HG03354 (cell line): Measurements from ENCODE around the gene NOTCH1.

Experiments
- ATAC-seq: cut with Tn5 transposase; IDR thresholded peaks from one replicate; pipeline ENCODE4 v1.9.1; 2021; ENCODE audit warnings: mild to moderate bottlenecking; ENCODE audit not compliant: unreplicated experiment, poor library complexity, severe bottlenecking

Gene NOTCH1

DNA sequence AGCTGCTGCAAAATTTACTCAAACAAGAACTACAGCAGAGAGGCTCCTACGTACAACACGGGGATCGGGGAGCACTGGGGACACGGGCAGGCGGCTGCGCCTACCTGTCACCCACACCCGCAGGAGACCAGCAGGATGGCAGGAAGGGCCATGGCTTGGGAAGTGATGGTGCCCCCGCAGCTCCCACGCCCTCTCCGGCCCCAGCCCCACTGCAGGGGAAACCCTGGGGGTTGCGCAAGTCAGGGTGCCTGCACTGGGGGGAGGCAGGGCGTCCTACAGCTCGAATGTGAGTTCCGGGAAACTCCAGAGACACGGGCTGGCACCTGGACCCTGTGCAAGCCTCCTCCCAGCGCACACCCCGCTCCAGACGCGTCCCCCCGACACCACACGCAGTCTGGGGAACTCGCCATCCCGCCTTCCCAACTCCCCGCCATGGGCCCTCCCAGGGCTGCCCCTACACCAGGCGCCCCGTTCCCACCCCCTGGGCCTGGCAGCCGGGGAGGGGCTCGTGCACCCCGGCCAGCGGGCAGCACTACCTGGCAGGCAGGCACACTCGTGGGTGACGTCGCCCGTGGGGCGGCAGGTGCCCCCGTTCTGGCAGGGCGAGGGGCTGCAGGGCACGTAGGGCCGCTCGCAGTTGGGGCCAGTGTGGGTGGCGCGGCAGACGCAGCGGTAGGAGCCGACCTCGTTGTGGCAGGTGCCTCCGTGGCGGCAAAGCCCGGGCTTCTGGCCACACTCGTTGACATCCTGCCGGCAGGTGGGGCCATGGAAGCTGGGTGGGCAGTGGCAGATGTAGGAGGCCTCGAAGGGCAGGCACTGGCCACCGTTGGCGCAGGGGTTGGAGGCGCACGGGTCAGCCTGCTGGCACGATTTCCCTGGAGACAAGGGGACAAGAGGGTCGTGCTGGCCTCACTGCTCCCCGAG lies 23.3 kb downstream of the NOTCH1 start:
- ATAC-seq = no peak

DNA sequence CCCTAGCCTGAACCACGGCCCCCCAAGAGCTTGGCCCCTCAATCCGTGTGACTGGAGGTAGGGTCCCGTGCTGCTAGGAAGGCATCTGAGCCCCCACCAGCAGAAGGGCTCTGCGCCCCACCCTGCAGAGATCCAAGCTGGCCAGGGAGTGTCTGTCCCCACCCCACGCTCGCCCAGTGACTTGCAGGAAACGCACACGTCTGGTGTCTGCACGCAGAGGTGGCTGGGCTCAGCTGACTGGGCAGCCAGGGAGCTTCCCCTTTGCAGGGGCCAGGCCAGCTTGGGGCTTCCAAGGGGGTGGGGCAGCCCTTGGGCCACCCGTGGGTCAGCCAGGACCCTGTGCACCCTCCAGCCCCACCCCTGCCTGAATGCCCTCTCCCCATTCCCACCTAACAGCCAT lies 24.3 kb downstream of the NOTCH1 start:
- ATAC-seq = no peak

DNA sequence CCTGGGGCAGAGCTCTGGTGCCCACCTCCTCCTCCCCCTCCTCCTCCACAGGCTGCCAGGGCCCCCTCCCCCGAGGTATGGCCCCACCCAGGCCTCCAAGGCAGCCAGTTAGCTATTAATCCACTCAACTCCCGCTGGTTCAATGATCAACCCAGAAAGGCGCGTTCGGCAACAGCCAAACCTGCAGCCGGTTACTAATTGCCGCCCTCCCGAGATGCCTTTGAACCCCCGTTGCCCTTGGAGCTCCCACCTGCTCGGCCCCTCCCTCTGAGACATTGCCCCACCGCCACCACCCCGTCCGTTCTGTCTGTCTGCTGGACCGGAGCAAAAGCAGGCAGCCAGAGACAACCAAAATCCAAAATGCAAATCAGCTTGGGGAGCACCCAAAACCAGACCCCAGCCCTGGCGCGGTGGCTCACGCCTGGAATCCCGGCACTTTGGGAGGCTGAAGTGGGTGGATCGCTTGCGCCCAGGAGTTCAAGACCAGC lies 25.8 kb downstream of the NOTCH1 start:
- no peak for ATAC-seq

DNA sequence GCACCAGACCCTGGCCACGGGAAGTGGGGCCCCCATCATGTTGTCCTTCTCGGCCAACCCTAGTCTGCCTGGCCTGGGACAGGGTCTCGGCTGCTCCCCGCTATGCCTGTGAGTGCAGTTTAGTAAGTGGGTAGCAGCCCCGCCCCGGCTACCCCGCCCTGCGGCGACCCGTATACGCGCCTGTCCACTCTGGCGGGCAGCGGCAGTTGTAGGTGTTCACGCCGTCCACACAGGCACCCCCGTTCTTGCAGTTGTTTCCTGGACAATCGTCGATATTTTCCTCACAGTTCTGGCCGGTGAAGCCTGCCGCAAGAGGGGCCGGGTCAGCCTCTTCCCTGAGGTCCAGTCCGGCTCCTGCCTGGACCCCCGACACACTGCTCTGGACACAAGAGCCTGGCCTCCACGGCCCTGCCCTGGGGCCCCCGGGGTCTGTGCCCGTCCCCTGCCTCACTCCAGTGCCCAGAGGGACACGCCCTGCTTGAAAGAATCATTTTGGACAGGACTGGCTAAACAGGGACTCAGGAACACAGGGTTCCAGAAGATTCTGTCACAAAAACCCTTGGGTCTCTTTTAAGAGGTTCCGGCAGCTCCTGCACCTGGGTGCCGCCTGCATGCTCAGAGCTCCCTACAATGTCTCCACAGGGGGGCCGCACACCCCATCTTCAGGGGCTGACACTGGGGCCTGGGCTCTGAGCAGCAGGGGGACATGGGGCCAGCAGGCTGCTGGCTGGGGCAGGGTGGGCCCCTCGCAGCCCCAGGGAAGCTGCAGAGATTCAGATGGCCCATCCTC lies 26.4 kb downstream of the NOTCH1 start:
- no peak for ATAC-seq

DNA sequence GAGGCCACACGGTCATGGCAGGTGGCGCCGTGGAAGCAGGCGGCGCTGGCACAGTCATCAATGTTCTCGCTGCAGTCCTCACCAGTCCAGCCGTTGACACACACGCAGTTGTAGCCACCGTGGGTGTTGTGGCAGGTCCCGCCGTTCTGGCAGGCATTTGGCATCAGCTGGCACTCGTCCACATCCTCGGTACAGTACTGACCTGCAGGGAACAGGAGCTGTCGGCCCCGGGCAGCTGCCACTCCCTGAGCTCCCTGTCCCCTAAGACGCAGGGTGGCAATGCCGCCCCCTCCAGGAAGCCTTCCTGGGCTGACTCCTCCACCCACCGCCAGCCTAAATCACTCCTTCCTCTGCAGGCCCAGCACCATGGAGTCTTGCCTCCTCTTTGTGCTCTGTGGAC lies 27.2 kb downstream of the NOTCH1 start:
- no peak for ATAC-seq

DNA sequence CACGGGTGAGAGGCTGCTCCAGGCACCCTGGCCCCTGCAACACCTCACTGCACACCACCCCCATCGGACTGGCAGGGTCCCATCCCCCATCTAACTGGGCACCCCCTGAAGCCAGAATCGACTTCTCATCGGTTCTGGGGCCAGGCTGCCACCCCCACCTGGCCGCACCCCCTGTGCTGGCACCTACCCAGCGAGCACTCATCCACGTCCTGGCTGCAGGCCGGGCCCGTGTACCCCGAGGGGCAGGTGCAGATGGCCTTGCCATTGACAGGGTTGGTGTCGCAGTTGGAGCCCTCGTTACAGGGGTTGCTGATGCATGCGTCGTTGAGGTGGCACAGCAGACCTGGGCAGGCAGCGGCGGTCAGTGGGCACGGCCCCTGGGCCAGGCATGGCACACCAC lies 27.9 kb downstream of the NOTCH1 start:
- ATAC-seq = no peak

DNA sequence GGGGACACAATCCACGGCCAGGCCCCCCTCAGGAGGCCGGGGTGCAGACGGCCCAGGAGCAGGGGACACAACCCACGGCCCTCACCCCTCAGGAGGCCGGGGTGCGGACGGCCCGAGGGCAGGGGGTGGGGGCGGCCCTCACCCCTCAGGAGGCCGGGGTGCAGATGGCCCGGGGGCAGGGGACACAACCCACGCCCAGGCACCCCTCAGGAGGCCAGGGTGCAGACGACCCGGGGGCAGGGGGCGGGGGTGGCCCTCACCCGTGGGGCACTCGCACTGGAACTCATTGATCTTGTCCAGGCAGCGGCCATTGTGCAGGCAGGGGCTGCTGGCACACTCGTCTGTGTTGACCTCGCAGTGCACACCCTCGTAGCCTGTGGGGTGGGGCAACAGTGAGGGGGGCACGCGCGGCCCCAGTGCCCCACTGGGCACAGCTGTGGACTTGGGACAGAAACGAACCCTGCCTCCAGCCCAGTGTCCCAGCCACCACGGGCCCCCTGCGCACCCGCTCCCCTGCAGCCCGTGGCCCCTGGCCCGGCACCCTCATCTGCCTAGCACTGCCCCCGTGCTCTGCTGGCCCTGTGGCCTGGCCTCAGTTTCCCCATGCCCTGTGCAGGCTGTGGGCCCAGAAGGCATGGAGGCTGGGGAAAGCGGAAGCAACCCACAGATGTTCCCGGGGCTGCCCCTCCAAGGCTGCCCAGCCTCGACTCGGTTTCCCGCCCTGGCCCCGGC lies 28.7 kb downstream of the NOTCH1 start:
- no peak for ATAC-seq

DNA sequence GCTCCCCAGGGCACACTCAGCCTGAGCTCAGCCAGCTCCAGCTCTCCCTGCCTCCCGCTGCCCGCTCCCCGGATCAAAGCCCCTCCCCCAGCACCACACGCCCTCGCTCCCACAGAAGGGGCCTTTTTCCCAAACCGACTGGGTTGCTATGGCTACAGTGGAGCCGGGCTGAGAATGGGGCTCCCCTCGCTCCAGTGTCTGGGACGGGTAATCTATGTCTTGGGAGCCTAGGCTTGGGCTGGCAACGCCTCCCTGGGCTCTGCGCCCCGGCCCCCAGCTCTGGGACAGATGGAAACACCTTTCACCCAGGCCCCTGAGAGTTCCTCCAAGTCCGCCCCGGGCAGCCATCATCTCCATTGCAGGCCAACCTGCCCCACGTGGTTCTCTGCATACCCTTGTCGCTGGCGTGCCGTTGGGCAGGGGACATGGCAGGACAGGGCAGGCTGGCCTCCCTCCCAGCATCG lies 29.6 kb downstream of the NOTCH1 start:
- ATAC-seq = no peak

DNA sequence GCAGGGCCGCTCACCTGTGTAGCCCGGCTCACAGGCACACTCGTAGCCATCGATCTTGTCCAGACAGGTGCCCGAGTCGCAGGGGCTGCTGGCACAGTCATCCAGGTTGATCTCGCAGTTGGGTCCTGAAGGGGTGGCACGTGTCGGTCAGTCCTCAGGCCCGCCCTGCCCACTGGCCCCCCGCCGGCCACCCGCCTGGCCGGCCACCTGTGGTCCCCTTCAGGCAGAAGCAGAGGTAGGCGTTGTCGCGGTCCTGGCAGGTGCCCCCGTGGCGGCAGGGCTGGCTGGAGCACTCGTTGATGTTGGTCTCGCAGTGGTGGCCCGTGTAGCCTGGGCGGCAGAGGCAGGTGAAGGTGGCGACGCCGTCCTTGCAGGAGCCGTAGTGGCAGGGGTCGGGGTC lies 30.6 kb downstream of the NOTCH1 start:
- ATAC-seq = no peak

DNA sequence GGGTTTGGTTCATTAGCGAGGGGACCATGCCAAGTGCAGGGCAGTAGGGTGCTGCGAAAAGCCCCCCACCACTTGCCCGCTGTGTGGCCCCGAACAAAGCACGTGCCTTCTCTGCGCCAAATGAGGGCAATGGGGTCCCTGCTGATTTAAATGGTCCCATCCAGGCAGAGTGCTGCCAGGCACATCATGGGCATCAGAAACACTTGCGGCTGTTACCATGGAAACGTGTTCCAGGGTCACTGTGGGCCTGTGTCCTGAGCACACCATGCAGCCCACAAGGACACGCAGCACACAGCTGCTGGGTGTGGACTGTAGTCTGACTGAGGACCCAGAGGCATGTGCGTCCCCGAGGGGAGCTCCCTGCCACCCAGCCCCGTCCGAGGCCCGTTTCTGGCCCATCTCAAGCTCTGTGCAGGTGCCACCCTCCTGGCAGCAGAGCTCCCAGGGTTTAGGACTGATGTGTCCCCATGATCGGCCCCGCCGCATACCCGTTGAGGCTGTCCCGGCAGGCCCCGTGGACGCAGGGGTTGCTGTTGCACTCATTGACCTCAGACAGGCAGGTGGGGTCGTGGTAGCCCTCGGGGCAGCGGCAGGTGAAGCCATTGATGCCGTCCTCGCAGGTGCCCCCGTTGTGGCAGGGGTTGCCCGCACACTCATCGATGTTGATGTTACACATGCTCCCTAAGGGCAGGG lies 31.7 kb downstream of the NOTCH1 start:
- ATAC-seq = no peak

DNA sequence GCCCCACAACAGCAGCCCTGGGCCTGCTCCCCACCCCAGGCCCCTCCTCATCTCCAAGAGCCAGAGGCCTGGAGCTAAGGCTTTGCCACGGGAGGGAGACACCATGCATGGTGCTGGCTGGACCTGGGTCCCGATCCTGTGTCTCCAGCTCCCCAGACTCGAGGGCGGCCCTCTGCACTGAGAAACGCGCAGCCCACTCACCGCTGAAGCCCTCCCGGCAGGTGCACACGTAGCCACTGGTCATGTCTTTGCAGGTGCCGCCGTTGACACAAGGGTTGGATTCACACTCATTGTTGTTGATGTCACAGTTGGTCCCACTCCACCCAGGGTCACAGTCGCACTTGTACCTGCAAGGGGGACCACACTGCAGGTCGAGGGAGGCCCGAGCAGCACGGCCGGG lies 32.7 kb downstream of the NOTCH1 start:
- ATAC-seq = no peak

DNA sequence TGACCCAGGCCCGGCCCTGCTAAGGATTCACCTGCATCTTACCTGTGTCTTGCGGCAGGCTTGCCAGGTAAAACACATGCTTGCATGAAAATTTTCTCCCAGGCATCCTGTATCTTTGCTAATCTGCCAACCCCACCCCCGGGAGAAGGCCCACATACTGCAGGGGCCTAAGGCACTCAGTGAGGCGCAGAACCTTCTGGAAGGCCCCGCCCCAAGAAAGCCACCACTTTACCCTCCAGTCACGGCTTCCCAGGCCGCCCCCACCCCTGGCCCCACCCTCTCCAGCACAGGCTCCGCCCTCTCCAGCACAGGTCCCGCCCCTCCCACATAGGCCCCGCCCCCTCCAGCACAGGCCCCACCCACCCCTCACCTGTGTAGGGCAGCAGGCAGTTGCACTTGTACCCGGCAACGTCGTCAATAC lies 33.2 kb downstream of the NOTCH1 start:
- ATAC-seq = no peak

DNA sequence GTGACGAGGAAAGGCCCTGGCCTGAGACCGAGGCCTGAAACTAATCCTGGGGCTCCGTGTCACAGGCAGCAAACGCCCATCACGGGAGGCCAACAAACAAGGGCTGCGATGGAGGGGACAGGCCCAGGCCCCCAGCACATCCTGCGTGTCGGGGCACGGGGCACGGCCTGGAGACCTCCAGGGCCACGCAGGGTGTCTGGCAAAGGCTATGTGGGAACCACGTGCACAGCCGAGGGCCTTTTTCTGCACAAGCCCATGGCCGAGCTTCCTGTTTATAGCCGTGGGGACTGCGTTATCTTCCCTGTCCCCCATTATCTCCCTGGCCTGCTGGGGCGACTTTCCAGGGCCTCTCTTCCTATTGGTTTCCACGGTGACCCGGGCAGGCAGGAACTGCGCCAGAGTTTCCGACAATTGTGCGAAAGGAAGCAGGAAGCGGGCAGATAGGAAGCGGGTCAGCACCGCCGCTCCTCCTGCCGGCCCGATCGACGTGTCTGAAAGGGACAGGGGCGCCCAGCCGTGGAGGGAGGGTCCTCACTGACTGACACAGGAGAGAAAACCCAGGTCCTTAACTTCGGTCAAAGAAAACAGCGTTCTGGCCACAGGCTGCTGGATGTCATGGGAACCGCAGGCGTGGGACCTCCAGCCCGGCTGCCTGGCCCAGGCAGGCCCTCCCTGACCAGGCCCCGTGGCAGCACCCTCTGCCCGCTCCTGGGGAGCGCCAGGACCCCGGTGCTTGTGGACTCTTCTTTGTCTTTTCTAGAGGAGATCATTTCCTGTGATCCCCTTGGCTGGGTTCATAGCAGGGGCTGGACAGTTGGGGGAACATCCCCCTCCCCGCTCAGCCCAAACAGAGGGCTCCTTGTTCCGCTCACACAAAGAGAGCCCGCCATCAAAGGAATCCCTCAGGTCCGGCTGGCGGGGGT lies 33.9 kb downstream of the NOTCH1 start:
- no peak for ATAC-seq

DNA sequence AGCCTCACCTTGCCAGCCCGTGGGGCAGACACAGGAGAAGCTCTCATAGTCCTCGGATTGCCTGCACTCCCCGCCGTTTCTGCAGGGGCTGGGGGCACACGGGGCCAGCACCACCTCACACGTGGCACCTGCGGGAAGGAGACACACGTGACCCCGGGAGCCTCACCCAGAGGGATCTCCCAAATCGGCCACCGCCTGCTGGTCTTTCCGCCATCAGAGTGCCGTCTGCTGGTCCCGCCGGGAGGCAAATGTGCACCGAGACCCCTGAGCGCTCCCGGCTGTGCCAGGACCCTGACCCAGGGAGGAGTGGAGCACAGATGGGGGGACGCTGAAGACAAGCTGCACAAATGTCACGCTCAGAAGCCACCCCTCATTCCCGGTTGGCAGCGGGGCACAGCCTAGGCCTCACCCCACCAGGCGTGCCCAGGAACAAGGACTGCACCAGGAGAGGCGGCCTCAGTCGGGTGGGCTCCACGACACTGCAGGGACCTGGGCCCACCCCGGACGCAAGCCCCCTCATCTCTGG lies 34.6 kb downstream of the NOTCH1 start:
- no peak for ATAC-seq

DNA sequence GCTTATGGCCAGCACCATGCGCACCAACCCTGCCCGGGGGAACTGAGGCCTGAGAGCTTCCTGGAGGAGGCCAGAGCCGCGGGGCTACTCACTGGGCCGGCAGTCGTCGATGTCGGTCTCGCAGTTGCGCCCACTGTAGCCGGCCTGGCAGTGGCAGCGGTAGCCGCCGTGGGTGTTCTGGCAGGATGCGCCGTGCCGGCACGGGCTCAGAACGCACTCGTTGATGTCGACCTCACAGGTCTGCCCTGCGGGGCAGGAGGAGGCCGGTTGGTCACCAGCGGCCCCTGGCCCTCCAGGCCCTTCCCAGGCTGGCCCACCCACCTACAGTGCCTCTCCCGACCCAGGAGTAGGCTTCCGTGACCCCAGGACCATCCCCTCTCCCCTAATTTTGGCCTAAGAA lies 35.3 kb downstream of the NOTCH1 start:
- no peak for ATAC-seq

DNA sequence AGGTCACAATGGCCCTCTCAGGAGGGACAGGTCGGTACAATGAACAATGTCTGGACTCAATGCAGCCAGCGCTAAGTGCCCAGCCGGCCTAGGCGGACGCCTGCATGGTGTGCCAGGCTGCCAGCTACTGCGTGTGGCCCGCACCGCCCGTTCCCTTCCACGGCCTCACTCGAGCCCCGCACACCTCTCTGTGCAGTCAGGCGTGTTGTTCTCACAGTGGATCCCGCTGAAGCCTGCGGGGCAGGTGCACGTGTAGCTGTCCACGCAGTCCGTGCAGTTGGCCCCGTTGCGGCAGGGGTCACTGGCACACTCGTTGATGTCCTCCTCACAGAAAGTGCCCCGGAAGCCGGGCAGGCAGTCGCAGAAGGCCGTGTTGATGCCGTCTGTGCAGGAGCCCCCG lies 36.3 kb downstream of the NOTCH1 start:
- ATAC-seq = no peak

DNA sequence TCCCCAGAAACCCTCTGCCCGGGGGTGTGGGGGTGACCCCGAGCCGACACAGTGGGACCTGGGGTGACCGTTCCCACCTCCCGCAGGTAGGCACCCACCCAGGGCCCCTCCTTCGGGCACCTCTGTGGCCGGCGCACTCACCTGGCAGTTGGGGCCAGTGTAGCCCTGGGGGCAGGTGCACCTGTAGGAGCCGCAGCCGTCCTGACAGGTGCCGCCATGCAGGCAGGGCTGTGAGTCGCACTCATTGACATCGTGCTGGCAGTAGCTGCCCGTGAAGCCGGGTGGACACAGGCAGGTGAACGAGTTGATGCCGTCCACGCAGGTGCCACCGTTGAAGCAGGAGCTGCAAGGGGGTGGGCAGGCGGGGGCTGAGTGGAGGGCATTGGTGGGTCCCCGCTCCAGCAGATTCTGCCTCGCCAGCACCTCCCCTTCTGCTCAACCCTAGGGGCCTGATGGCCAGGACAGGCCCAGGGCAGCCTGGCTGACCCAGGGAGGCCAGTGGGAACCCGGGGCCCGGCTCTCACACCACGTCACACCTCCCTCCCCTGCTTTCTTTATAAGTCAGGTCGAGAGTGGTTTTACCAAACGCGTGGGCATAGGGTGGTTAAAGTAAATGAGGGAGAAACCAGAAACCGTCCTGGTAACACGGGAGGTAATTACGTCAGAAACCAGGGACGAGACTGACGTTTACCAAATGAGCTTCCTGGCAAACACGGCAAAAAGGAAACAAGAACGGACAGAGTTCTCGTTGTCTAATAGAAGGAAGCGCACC lies 36.9 kb downstream of the NOTCH1 start:
- no peak for ATAC-seq

DNA sequence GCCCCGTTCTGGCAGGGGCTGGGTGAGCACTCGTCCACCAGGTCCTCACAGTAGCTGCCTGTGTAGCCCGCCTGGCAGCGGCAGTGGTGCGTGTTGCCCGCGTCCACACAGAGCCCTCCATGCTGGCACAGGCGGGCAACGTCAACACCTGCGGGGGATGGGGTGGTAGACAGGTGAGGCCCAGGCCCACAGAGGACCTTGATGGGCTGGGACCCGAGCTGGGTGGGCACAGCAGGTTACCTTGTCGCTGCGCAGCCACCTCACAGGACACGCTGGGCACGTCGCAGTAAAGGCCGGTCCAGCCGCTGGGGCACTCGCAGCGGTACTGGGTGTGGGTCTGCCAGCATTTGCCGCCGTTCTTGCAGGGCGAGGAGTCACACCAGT lies 37.9 kb downstream of the NOTCH1 start:
- no peak for ATAC-seq
